Ammon's horn (tissue), 1 donor: ENCODE data around the gene DLK2.
"Not testable (repeated sequence)": the region's sequence is repeated elsewhere in the genome, so short reads cannot be mapped to it uniquely, and the experiment has no call there.

Experiments used
- DNase-seq: peaks from one replicate; pipeline ENCODE4 v3.0.0-alpha.2; 2016; ENCODE audit warnings: low spot score

DLK2 gene

GRCh38 chr6:43426928-43427405, 28.4 kb downstream of the DLK2 start:
- DNase-seq = no peak

DNA sequence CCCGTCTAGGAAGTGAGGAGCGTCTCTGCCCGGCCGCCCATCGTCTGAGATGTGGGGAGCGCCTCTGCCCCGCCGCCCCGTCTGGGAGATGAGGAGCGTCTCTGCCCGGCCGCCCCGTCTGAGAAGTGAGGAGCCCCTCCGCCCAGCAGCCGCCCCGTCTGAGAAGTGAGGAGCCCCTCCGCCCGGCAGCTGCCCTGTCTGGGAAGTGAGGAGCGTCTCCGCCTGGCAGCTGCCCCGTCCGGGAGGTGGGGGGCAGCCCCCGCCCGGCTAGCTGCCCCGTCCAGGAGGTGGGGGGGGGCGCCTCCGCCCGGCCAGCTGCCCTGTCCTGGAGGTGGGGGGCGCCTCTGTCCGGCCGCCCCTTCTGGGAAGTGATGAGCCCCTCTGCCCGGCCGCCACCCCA, 30.3 kb downstream of the DLK2 start:
- not testable (repeated sequence) for DNase-seq

DNA sequence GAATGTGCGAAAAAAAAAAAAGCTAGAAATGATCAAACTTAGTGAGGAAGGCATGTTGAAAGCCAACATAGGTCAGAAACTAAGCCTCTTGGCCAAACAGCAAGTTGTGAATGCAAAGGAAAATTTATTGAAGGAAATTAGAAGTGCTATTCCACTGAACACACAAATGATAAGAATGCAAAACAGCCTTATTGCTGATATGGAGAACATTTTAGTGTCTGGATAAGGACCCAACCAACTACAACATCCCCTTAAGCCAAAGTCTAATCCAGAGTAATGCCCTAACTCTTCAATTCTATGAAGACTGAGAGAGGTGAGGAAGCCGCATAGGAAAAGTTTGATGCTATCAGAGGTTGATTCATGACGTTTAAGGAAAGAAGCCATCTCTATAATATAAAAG, 33.5 kb downstream of the DLK2 start:
- no peak for DNase-seq

DNA sequence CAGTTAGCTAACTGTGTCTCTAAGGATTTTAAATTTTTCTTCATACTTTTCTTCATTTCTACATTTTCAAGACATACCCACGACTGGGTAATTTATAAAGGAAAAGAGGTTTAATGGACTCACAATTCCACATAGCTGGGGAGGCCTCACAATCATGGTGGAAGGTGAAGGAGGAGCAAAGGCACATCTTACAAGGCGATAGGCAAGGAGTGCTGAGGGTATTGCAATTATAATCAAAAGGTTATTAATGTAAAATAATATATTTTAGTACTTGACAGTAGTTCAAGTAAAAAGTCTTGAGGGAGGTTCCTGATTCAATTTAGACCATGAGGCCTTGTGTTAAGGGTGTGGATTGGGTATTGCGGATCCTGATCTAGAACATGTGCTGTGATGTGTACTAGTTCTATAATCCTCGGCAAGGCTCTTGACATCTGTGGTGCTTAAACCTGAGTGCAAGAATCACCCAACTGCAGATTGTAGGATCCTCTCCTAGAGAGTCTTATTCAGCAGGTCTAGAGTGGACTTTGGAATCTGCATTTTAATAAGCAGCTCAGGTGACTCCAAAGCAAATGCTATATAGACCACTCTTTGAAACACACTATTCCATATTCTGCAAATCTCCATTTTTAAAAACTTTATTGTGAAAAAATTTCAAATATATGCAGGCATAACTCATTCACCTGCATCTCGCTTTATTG, 35.2 kb downstream of the DLK2 start:
- no peak for DNase-seq

DNA sequence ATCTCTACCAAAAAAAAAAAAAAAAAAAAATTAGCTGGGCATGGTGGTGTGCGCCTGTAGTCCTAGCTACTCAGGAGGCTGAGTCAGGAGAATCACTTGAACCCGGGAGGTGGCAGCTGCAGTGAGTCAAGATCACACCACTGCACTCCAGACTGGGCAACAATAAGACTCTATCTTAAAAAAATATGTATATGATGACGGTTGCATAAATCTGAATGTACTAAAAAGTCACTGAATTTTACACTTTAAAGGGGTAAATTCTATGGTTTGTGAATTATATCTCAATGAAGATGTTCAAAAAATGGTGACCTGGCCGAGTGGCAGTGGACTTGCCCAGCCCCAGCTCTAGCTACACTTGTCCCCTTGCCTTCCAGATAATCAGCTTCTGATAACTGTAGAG, 38.4 kb downstream of the DLK2 start:
- DNase-seq = no peak

GRCh38 chr6:43415275-43415674, 40.1 kb downstream of the DLK2 start:
- not testable (repeated sequence) for DNase-seq

GRCh38 chr6:43413002-43413401, 42.3 kb downstream of the DLK2 start:
- DNase-seq = no peak

- no peak for DNase-seq
Observed at GRCh38 chr6:43412541-43412940, 42.8 kb downstream of the DLK2 start.

DNA sequence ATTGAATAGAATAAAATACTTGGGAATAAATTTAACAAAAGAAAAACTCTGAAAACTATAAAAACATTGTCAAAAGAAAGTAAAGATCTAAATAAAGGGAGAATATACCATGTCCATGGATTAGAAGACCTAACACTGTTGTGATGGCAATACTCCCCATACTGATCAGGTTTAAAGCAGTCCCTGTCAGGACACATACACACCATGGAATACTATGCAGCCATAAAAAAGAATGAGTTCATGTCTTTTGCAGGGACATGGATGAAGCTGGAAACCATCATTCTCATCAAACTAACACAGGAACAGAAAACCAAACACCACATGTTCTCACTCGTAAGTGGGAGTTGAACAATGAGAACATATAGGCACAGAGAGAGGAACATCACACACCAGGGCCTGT, 44.6 kb downstream of the DLK2 start:
- DNase-seq = not testable (repeated sequence)

- no peak for DNase-seq
Observed at GRCh38 chr6:43408259-43408658, 47.1 kb downstream of the DLK2 start.

GRCh38 chr6:43407296-43407695, 48.1 kb downstream of the DLK2 start:
- DNase-seq = no peak

GRCh38 chr6:43405354-43405753, 50.0 kb downstream of the DLK2 start:
- DNase-seq = no peak

GRCh38 chr6:43402820-43403219, 52.5 kb downstream of the DLK2 start:
- DNase-seq = no peak

DNA sequence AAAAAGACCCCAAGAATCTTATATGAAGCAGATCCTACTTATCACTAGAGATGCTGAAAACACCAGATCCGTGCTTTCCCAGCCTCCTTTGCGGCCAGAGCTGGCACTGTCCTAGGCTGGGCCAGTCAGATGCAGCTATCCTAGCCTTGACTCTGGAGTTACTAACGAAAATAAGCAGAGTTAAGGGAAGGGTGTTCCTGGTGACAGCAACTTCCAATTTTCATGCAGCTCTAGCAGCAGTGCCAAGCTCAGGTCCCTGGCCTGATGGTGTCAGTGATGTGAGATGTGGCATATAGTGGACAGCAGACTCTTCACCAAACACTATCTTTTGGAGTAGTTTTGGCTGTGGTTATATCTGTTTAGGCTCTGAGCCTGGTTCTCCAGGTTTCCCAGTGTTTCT, 53.6 kb downstream of the DLK2 start:
- DNase-seq = no peak
